GM18858 (cell line): ENCODE data around the gene OR11A1.
"Not testable (repeated sequence)": the region's sequence is repeated elsewhere in the genome, so short reads cannot be mapped to it uniquely, and the experiment has no call there.

Source experiments
- ATAC-seq: cut with Tn5 transposase; IDR thresholded peaks from one replicate; pipeline ENCODE4 v1.9.1; 2021; ENCODE audit not compliant: unreplicated experiment

OR11A1 gene

DNA sequence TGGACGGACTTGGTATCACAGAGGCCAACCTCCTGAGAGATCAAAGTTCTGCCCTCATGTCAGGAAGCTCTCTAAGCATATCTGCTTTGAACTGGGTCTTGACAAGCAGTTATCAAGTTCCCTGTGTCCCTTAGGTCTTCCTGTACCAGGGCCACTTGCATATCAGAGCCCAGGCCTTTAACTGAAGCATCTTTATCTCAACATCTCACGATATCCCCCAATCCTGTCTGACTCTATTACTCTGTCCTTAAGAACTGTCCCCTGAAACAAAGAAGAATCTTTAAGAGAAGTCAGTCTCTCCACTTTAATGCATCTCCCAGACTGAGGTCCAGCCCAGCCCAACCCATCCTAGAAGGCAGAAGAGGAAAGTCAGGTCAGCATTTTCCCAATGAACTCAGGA, 22.7 kb upstream of the OR11A1 start:
- no peak for ATAC-seq

- ATAC-seq = no peak
Measured at GRCh38 chr6:29478740-29479139, 21.9 kb upstream of the OR11A1 start.

DNA sequence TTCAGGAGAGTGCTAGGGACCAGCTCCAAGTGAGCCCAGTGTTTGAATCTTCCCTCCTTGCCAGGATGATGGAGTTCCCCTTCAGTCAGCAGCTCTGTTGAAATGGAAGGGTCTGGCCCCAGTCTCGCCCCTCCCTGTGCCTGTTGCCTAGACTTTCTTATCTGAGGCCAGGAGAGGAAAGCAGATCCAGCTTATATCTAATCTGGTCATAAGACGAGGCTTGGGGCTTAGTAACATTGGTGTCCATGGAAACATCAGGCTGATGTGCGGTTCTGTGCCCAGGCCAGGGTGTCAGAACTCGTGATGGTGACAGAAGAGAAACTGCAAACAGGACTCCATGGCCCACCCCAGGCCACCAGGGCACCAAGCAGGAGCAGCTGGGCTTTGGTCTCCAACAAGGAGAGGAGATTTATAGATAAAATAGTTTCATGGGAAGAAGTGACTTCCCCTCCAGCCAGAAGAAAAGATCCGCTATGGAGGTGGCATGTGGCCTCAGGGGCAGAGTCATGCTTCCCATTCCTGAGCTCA, 21.1 kb upstream of the OR11A1 start:
- ATAC-seq = no peak

GRCh38 chr6:29474996-29475395, 18.1 kb upstream of the OR11A1 start:
- no peak for ATAC-seq

DNA sequence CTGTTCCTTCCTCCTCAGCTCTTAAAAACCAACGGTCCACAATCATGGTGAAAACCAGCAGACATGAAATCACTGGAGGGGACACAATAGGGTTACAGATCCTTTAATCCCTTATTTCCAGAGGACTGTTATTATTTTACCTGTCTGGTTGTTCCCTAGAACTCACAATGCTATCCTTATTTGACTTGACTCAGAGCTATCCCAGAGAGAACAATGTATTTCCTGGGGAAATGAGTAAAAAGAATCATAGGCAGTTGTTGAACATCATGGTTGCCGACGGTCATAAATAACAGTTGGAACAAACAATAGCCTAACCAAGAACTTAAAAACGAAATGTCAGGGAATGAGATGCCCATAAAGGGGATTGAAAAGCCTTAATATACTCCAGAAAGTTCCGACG, 9.4 kb upstream of the OR11A1 start:
- no peak for ATAC-seq

GRCh38 chr6:29465801-29466200, 8.9 kb upstream of the OR11A1 start:
- no peak for ATAC-seq

DNA sequence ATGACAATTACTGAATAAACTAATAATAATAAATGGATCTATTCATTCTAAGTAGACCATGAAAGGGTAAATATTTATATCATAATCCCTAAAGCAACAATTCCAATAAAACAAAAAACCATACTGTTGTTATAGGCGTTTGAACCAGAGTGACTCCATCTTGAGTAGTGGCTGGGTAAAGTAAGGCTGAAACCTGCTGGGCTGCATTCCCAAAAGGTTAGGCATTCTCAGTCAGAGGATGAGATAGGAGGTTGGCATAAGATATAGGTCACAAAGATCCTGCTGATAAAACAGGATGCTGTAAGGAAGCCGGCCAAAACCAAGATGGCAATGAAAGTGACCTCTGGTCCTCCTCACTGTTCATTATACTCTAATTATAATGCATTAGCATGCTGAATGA, 8.4 kb upstream of the OR11A1 start:
- no peak for ATAC-seq

DNA sequence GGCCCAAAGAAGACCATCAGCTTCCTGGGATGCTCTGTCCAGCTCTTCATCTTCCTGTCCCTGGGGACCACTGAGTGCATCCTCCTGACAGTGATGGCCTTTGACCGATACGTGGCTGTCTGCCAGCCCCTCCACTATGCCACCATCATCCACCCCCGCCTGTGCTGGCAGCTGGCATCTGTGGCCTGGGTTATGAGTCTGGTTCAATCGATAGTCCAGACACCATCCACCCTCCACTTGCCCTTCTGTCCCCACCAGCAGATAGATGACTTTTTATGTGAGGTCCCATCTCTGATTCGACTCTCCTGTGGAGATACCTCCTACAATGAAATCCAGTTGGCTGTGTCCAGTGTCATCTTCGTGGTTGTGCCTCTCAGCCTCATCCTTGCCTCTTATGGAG, 5.2 kb upstream of the OR11A1 start:
- ATAC-seq = no peak

DNA sequence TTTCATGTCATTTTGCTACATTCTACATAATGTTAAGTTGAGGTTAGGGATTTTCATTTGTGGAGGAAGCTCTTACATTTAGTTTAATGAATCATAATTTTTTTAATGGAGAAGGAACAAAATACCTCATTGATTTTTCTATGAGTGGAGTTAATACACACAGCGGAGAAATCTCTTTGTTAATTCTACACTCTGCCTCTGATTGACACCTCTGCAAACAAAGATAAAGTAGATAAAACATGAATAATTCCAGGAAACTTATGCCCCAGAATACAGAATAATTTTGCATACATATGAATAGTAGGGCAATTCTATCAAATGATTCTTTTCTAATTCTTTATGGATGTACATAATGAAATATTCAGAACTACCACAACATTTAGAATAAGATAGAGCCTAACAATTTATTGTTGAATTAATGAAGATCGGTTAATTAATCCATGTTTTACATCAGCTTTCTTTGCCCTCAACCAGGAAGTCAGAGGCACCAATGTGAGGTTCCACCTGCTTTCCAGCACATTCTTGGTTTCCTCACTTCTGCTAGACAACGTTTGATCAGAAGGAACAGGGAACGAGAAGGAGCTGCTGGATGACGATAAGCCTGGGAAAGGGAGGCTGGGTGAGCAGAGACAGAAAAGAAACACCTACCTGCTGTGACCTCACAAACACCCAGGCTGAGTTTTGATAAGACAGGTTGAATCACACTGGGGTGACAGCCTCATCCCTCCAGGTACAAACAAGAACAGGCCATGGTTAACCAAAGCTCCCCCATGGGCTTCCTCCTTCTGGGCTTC, 4.3 kb upstream of the OR11A1 start:
- ATAC-seq = no peak

DNA sequence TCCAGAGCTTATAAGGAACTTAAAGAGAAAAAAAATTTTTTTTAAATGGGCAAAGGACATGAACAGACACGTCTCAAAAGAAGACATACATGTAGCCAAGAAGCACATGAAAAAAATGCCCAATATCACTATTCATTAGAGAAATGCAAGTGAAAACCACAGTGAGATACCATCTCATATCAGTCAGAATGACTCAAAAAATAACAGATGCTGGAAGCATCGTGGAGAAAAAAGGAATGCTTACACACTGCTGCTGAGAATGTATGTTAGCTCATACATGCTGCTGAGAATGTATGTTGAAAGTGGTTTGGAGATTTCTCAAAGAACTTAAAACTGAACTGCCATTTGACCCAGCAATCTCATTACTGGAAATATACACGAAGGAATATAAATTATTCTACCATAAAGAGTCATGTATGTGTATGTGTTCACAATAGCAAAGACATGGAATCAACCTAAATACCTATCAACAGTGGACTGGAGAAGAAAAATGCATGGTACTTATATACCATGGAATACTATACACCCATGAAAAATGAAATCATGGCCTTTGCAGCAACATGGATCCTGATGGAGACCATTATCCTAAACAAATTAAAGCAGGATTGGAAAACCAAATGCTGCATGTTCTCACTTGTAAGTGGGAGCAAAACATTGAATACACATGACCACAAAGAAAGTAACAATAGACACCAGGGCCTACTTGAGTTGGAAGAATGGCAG, 5.2 kb downstream of the OR11A1 start:
- no peak for ATAC-seq

- ATAC-seq = no peak
Measured at GRCh38 chr6:29447670-29448069, 9.2 kb downstream of the OR11A1 start.

GRCh38 chr6:29444031-29444430, 12.8 kb downstream of the OR11A1 start:
- ATAC-seq = not testable (repeated sequence)

- no peak for ATAC-seq
Measured at GRCh38 chr6:29442719-29443118, 14.2 kb downstream of the OR11A1 start.

DNA sequence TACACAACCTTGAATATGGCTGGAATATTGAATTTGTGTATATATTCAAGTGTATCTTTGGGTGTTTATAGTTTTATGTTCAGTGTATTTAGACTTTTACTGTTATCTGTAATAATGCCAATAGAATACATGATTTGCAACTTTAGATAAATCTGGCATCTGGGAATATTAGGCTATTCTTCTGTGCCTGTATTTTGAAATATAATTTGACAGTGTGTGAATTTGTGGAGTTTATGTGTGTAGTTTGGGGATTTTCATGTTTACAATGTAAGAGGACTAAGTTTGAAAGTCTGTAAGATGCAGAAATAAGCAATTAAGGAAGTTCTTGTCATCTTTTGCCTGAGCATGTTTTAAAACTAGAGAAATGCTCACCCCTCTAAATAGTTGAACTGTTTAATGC, 17.9 kb downstream of the OR11A1 start, which contains the start of gene OR10C1:
Gene OR10C1, plus strand, starts transcription at position 301 of the 400 bp plus-strand sequence. CDS start 710 bp downstream, outside the sequence.
- no peak for ATAC-seq

- ATAC-seq = not testable (repeated sequence)
Measured at GRCh38 chr6:29436730-29437129, 20.1 kb downstream of the OR11A1 start.

DNA sequence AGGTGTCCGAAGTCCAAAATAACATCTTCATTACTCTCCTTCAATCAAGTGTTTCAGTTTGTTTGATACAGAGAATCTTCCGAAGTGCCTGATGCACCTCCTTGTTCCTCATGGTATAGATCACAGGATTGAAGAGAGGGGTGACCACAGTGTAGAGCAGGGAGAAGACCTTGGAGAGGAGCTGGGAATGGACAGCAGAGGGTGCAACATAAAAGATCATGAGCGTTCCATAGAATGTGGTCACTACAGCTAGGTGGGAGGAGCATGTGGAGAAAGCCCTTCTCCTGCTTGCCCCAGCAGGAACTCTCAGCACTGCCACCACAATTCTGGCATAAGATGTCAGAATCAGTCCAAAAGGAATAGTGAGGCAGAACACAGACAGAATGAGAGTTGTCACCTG, 30.2 kb downstream of the OR11A1 start:
- ATAC-seq = no peak

DNA sequence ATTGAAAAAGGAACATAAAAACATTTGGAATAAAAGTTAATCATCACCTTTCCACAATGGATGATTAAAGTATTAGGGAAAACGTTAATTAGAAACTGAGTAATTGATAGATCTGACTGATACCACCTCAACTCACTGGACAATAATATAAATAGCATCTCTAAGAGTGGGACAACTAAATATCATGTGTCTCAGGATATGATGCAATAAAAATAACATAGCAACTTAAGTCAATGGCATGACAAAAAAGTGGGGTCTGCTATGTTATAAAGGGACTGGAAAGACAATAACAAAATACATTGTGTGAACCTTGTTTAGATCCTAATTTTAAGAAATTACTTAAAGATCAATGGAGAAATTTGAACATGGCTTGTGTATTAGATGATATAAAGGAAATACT, 31.8 kb downstream of the OR11A1 start:
- no peak for ATAC-seq

- no peak for ATAC-seq
Measured at GRCh38 chr6:29424575-29424974, 32.3 kb downstream of the OR11A1 start.

GRCh38 chr6:29424168-29424567, 32.7 kb downstream of the OR11A1 start:
- no peak for ATAC-seq

- no peak for ATAC-seq
Measured at GRCh38 chr6:29419516-29419915, 37.4 kb downstream of the OR11A1 start.

DNA sequence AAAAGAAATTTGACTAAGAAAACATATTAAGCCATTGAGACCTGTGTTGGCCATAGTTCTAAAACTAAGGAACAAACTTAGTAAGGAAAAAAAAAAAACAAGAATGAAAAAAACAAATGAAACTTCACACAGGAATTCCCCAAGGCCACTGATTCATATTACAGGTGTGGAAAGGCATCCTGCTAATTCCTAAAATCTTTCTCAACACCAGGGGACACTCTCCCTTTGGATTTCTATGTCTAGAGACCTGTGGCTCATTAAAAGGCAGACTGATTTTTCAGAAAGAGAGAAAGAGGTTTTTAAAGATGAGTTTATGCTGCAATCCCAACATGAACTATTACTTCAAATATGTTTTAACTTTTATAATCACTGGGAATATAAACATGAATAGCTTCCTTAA, 42.3 kb downstream of the OR11A1 start, which contains the start of gene OR12D1:
Gene OR12D1, plus strand, starts transcription at position 341 of the 400 bp plus-strand sequence.
- no peak for ATAC-seq

DNA sequence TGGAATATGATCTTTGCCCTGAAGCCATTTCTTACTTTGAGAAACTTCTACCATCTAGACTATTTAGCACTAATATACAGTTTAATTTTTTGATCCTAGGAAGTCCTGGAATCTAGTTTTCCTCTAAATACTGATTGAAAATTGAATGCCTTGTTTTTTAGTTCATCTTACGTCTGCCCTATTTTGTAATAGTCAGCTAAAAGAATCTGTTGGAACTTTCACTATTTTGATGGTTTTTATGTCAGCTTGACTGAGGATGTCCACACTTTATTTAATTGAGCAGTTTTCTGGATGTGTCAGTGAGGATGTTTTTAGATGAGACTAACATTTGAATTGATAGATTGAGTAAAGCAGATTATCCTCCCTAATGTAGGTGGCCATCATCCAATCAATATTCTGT, 53.1 kb downstream of the OR11A1 start:
- no peak for ATAC-seq
